Natural killer cell (primary cell): Measurements from ENCODE around the gene RNU6-1. TPM values are rescaled to one million over a fixed set of nuclear protein-coding genes. Genes with fewer than 3 reads are reported as not detected.

ENCODE experiments used
- ATAC-seq, 3 donors: fragments of 150-1000 bp in 2 of 3; fragments of 200-7000 bp in 1 of 3; cut with Tn5 transposase; 1 replicate in 1 of 3; 2 replicates in 2 of 3; pipeline ENCODE4 v1.10.0; 2021; ENCODE audit warnings: mild to moderate bottlenecking in 2 of 3, moderate library complexity in 2 of 3
- DNase-seq, 2 donors: peaks; one replicate each; pipeline versions ENCODE4 v3.0.0 to v3.0.0-alpha.2; 2013 to 2021; ENCODE audit warnings: mixed read lengths in 1 of 2
- H3K27ac ChIP-seq: one replicate; pipeline ENCODE4 v1.5.1; 2013; ENCODE audit warnings: mild to moderate bottlenecking, low read length
- H3K27me3 ChIP-seq: one replicate; pipeline ENCODE4 v1.6.1; 2013; ENCODE audit warnings: low read length; ENCODE audit not compliant: control insufficient read depth, insufficient read depth
- H3K36me3 ChIP-seq: one replicate; pipeline ENCODE4 v1.6.1; 2013; ENCODE audit warnings: low read length; ENCODE audit not compliant: control insufficient read depth, insufficient read depth
- H3K4me1 ChIP-seq: one replicate; pipeline ENCODE4 v1.6.1; 2013; ENCODE audit warnings: low read length; ENCODE audit not compliant: control insufficient read depth, insufficient read depth
- H3K4me3 ChIP-seq: one replicate; pipeline ENCODE4 v1.5.1; 2013; ENCODE audit warnings: low read length
- H3K9me3 ChIP-seq: one replicate; pipeline ENCODE4 v1.6.1; 2013; ENCODE audit warnings: low read length; ENCODE audit not compliant: control insufficient read depth, insufficient read depth
- H3K27ac Mint-ChIP-seq, 2 donors: one replicate each; pipeline ENCODE4 v1.8.0; 2022; ENCODE audit warnings: mild to moderate bottlenecking in 2 of 2, mixed read lengths in 2 of 2, moderate library complexity in 1 of 2
- H3K27me3 Mint-ChIP-seq, 2 donors: one replicate each; pipeline ENCODE4 v1.8.0; 2022; ENCODE audit warnings: low read depth in 2 of 2, mixed read lengths in 2 of 2
- H3K36me3 Mint-ChIP-seq: one replicate; pipeline ENCODE4 v1.8.0; 2022; ENCODE audit warnings: mixed read lengths
- H3K4me1 Mint-ChIP-seq, 2 donors: one replicate each; pipeline ENCODE4 v1.8.0; 2022; ENCODE audit warnings: mixed read lengths in 2 of 2
- H3K4me3 Mint-ChIP-seq: one replicate; pipeline ENCODE4 v1.8.0; 2022; ENCODE audit warnings: mild to moderate bottlenecking, moderate library complexity, mixed read lengths
- H3K9me3 Mint-ChIP-seq, 2 donors: one replicate each; pipeline ENCODE4 v1.8.0; 2022; ENCODE audit warnings: mixed read lengths in 2 of 2
- CTCF ChIP-seq: fragments of 200-600 bp; IDR thresholded peaks from one replicate; pipeline ENCODE4 v1.8.0; 2022; ENCODE audit warnings: antibody characterized with exemption
- WGBS: methylation state at CpG from one replicate; pipeline ENCODE4 v1.1.7; 2013; ENCODE audit warnings: missing lambda C conversion rate; ENCODE audit not compliant: insufficient coverage; 5-methylcytosine and 5-hydroxymethylcytosine counted together
- intact Hi-C: fragments of 100-400 bp; cut with micrococcal nuclease; formaldehyde crosslinking; loops from one replicate; pipeline ENCODE4 v1.14.2; 2022
- total RNA-seq, 4 donors: library from RNA; stranded (reverse); fragments of 120-200 nt in 1 of 4; gene quantifications; one replicate each; pipeline versions ENCODE4 v1.2.3 to v1.2.4, GENCODE V29; 2013 to 2022

RNU6-1 gene
- total RNA-seq, 3 donors from 2014 or later (not counting 1 experiment from before 2014, with no cell fraction given): not detected

GRCh38 chr15:67816668-67817067 is 23.2 kb downstream of the RNU6-1 start:
- DNase-seq (no peak), ATAC-seq (no peak)
- peaks cover 11 to 22% of the 10 kb centered on the region in 2 donors for H3K4me1 Mint-ChIP-seq
- no peak overlapping the region for H3K27ac Mint-ChIP-seq
- H3K4me3 Mint-ChIP-seq: no peak overlapping the region
- H3K4me3 ChIP-seq: no peak overlapping the region
- H3K36me3 Mint-ChIP-seq: no peaks in the 10 kb centered on the region
- H3K27me3 ChIP-seq: peaks cover 23% of the 10 kb centered on the region
- intact Hi-C loops: no loop called here
- H3K27ac ChIP-seq: no peak overlapping the region
- peaks cover 4% of the 10 kb centered on the region for H3K4me1 ChIP-seq
- H3K9me3 ChIP-seq: no peaks in the 10 kb centered on the region
- H3K9me3 Mint-ChIP-seq: no peaks in the 10 kb centered on the region
- WGBS: 100% methylated on average over 2 of the region's 3 CpGs
- no peaks in the 10 kb centered on the region for H3K36me3 ChIP-seq
- peaks cover 40 to 50% of the 10 kb centered on the region in 2 donors for H3K27me3 Mint-ChIP-seq
- no peak for TF ChIP-seq CTCF

- Mint-ChIP-seq H3K27me3 (peaks cover 26 to 34% of the 10 kb centered on the region in 2 donors), H3K9me3 (no peaks in the 10 kb centered on the region), H3K36me3 (no peaks in the 10 kb centered on the region), H3K27ac (no peak overlapping the region), H3K4me1 (peaks cover 4 to 7% of the 10 kb centered on the region in 2 donors), H3K4me3 (no peak overlapping the region)
- no peaks in the 10 kb centered on the region for H3K4me1 ChIP-seq
- H3K4me3 ChIP-seq: no peak overlapping the region
- H3K27me3 ChIP-seq: peaks cover 7% of the 10 kb centered on the region
- peak in 1 of 2 donors; percentile 4 for DNase-seq
- no peaks in the 10 kb centered on the region for H3K9me3 ChIP-seq
- WGBS: 94% methylated on average over 5 of the region's 5 CpGs
- no peak overlapping the region for H3K27ac ChIP-seq
- no peak for TF ChIP-seq CTCF
- no peaks in the 10 kb centered on the region for H3K36me3 ChIP-seq
- ATAC-seq: no peak
- intact Hi-C loops: no loop called here
Measured at GRCh38 chr15:67815036-67815592, 24.7 kb downstream of the RNU6-1 start.

- no peak overlapping the region for H3K4me3 Mint-ChIP-seq
- peaks cover 11 to 20% of the 10 kb centered on the region in 2 donors for H3K27me3 Mint-ChIP-seq
- H3K9me3 ChIP-seq: no peaks in the 10 kb centered on the region
- no peak overlapping the region for H3K27ac Mint-ChIP-seq
- H3K36me3 Mint-ChIP-seq: no peaks in the 10 kb centered on the region
- WGBS: 83% methylated on average over 3 of the region's 3 CpGs
- no peaks in the 10 kb centered on the region for H3K36me3 ChIP-seq
- intact Hi-C loops: no loop called here
- H3K27me3 ChIP-seq: no peaks in the 10 kb centered on the region
- peaks cover 0 to 5% of the 10 kb centered on the region in 2 donors for H3K4me1 Mint-ChIP-seq
- H3K4me1 ChIP-seq: no peaks in the 10 kb centered on the region
- no peak overlapping the region for H3K4me3 ChIP-seq
- H3K27ac ChIP-seq: no peak overlapping the region
- TF ChIP-seq CTCF: no peak
- ATAC-seq (no peak), DNase-seq (no peak)
- H3K9me3 Mint-ChIP-seq: no peaks in the 10 kb centered on the region
Measured at GRCh38 chr15:67813104-67813634, 26.7 kb downstream of the RNU6-1 start.

- Histone ChIP-seq H3K9me3 (no peaks in the 10 kb centered on the region), H3K4me3 (no peak overlapping the region), H3K4me1 (no peaks in the 10 kb centered on the region), H3K27me3 (no peaks in the 10 kb centered on the region), H3K27ac (no peak overlapping the region), H3K36me3 (no peaks in the 10 kb centered on the region)
- peak in 1 of 3 donors; percentile 57 for ATAC-seq
- no peak for DNase-seq
- no peak for TF ChIP-seq CTCF
- H3K27me3 Mint-ChIP-seq: peaks cover 10 to 12% of the 10 kb centered on the region in 2 donors
- no peaks in the 10 kb centered on the region for H3K9me3 Mint-ChIP-seq
- H3K4me3 Mint-ChIP-seq: no peak overlapping the region
- H3K27ac Mint-ChIP-seq: no peak overlapping the region
- 49% methylated on average over 11 of the region's 11 CpGs for WGBS
- H3K4me1 Mint-ChIP-seq: peaks cover 0 to 10% of the 10 kb centered on the region in 2 donors
- no peaks in the 10 kb centered on the region for H3K36me3 Mint-ChIP-seq
- intact Hi-C loops: no loop called here
Measured at GRCh38 chr15:67812241-67812644, 27.6 kb downstream of the RNU6-1 start.
